Left lung (tissue), 10 donors: Measurements from ENCODE around the gene AUTS2. TPM values are rescaled to one million over a fixed set of nuclear protein-coding genes. Genes with fewer than 3 reads are reported as not detected.
A peak's percentile ranks its signal among the peaks of the same experiment; 100 is the strongest.

ENCODE experiments used
- ATAC-seq: fragments of 200-7000 bp; cut with Tn5 transposase; one replicate; pipeline ENCODE4 v1.9.1; 2020; ENCODE audit warnings: moderate library complexity
- DNase-seq, 4 donors: peaks; one replicate each; pipeline ENCODE4 v3.0.0-alpha.2; 2013 to 2020
- H3K27ac ChIP-seq, 2 donors: fragments of 200-600 bp; sonication (generic) in 1 of 2; one replicate each; pipeline versions ENCODE4 v1.5.0 to v1.8.0; 2020 to 2021
- H3K27me3 ChIP-seq, 2 donors: fragments of 200-600 bp; sonication (generic) in 1 of 2; one replicate each; pipeline versions ENCODE4 v1.5.0 to v1.8.0; 2020 to 2021
- H3K36me3 ChIP-seq, 2 donors: fragments of 200-600 bp; sonication (generic) in 1 of 2; one replicate each; pipeline versions ENCODE4 v1.5.0 to v1.8.0; 2020 to 2021
- H3K4me1 ChIP-seq, 2 donors: fragments of 200-600 bp; one replicate each; pipeline ENCODE4 v1.8.0; 2021
- H3K4me3 ChIP-seq, 2 donors: fragments of 200-600 bp; sonication (generic) in 1 of 2; one replicate each; pipeline versions ENCODE4 v1.5.0 to v1.8.0; 2020 to 2021; ENCODE audit warnings: mild to moderate bottlenecking in 1 of 2
- H3K9me3 ChIP-seq, 2 donors: fragments of 200-600 bp; sonication (generic) in 1 of 2; one replicate each; pipeline versions ENCODE4 v1.5.0 to v1.8.0; 2020 to 2021
- CTCF ChIP-seq, 2 donors: fragments of 200-600 bp; sonication (generic) in 1 of 2; IDR thresholded peaks; one replicate each; pipeline versions ENCODE4 v1.5.0 to v1.8.0; 2021; ENCODE audit warnings: antibody characterized with exemption in 2 of 2
- intact Hi-C, 2 donors: fragments of 100-400 bp; cut with DNase I; formaldehyde crosslinking; loops; one replicate each; pipeline versions ENCODE4 v1.11.2 to v1.14.2; 2022
- polyA plus RNA-seq, 6 donors: library from polyadenylated mRNA; unstranded; fragments of 120-200 nt; gene quantifications; one replicate each; pipeline ENCODE4 v1.2.1, GENCODE V29; 2013; ENCODE audit not compliant: insufficient read length in 6 of 6
- total RNA-seq, 2 donors: library from RNA; stranded (reverse); fragmentation: NEBNext Ultra II Directional; extraction: Animal tissue kit (Norgen Biotek cat#: 25700); gene quantifications; one replicate each; pipeline ENCODE4 v1.2.1, GENCODE V29; 2021
- donor health status: DM: no; HTN: yes; CAD: no.
- donor health status: DM: no; HTN: no; CAD: no.

The AUTS2 gene
- total and polyA plus RNA-seq, 8 donors: 40.4 to 119 (median 103) TPM

GRCh38 chr7:69700331-69700730 lies 102.1 kb downstream of the AUTS2 start:
- Histone ChIP-seq H3K9me3 (no peaks in the 10 kb centered on the region), H3K27ac (no peak overlapping the region), H3K4me1 (no peaks in the 10 kb centered on the region), H3K4me3 (no peak overlapping the region), H3K36me3 (no peaks in the 10 kb centered on the region), H3K27me3 (no peaks in the 10 kb centered on the region)
- DNase-seq: no peak
- no peak for TF ChIP-seq CTCF (IDR thresholded peaks at IDR 0.05)
- no peak for ATAC-seq
- intact Hi-C loops: no loop called here

GRCh38 chr7:69701288-69701687 lies 103.0 kb downstream of the AUTS2 start:
- TF ChIP-seq CTCF (IDR thresholded peaks at IDR 0.05): no peak
- DNase-seq (peak in 1 of 4 donors; percentile 33), ATAC-seq (peak; percentile 75)
- Histone ChIP-seq H3K36me3 (no peaks in the 10 kb centered on the region), H3K4me3 (no peak overlapping the region), H3K27ac (no peak overlapping the region), H3K27me3 (no peaks in the 10 kb centered on the region), H3K4me1 (no peaks in the 10 kb centered on the region), H3K9me3 (no peaks in the 10 kb centered on the region)
- intact Hi-C loops: no loop called here

- ATAC-seq: no peak
- Histone ChIP-seq H3K27me3 (no peaks in the 10 kb centered on the region), H3K36me3 (no peaks in the 10 kb centered on the region), H3K4me1 (no peaks in the 10 kb centered on the region), H3K4me3 (no peak overlapping the region), H3K27ac (no peak overlapping the region), H3K9me3 (no peaks in the 10 kb centered on the region)
- no peak for DNase-seq
- no peak for TF ChIP-seq CTCF (IDR thresholded peaks at IDR 0.05)
- intact Hi-C loops: no loop called here
Observed at GRCh38 chr7:69702357-69702756, 104.1 kb downstream of the AUTS2 start.

- TF ChIP-seq CTCF (IDR thresholded peaks at IDR 0.05): no peak
- Histone ChIP-seq H3K4me3 (no peak overlapping the region), H3K27ac (no peak overlapping the region), H3K36me3 (no peaks in the 10 kb centered on the region), H3K4me1 (no peaks in the 10 kb centered on the region), H3K9me3 (no peaks in the 10 kb centered on the region), H3K27me3 (no peaks in the 10 kb centered on the region)
- DNase-seq: no peak
- ATAC-seq: peak; percentile 60
- intact Hi-C loops: no loop called here
Observed at GRCh38 chr7:69703099-69703498, 104.8 kb downstream of the AUTS2 start.

- H3K4me3 ChIP-seq: no peak overlapping the region
- intact Hi-C loops: no loop called here
- no peaks in the 10 kb centered on the region for H3K36me3 ChIP-seq
- no peaks in the 10 kb centered on the region for H3K27me3 ChIP-seq
- no peak for DNase-seq
- no peaks in the 10 kb centered on the region for H3K9me3 ChIP-seq
- no peak for TF ChIP-seq CTCF (IDR thresholded peaks at IDR 0.05)
- no peak overlapping the region for H3K27ac ChIP-seq
- H3K4me1 ChIP-seq: no peaks in the 10 kb centered on the region
- no peak for ATAC-seq
Observed at GRCh38 chr7:69706070-69706469, 107.8 kb downstream of the AUTS2 start.
